GM18508 (cell line): ENCODE results near the gene ZNF48.

Experiments
- ATAC-seq: cut with Tn5 transposase; IDR thresholded peaks from one replicate; pipeline ENCODE4 v1.9.1; 2021; ENCODE audit warnings: moderate number of reproducible peaks; ENCODE audit not compliant: insufficient read depth, unreplicated experiment

The ZNF48 gene

DNA sequence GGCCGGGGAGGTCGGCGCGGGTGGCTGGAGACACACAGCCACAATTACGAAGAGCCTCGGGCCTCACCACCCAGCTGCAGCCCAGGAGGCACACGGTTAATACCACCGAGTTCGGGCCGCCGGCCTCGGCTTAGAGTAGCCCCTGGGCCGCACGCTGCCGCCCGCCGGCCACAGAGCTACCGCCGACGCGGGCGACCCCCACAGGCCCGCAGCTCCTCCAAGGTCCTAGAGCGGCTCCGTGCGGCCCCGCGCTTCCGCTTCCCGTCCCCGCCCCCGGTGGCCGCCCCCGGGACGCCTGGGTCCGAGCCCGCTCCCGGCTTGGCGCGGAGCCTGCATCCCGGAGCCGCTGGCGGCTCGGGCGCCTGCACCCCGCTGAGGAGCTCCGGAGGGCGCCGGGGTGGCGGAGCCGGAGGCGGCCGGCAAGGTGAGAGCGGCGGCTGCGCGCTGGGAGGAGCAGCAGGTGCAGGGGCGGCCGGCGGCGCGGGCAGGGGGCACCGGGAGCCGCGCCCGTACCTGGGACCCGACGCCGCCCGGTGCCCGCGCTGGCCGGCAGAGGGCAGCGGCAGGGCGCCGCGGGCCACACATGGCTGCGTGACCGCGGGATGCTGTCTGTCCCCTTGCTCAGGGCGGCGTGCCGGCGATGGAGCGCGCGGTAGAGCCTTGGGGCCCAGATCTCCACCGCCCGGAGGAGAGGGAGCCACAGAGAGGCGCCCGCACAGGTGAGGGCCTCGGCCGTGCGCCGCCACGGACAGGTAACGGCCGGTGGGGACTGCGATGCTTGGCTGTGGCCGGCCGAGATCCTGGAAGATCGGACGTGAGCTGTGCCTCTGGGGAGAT is at the start of gene ZNF48:
TSS of gene ZNF48 (plus strand) at position 266 of the 837 bp plus-strand sequence. CDS start at position 641, 375 bp downstream.
- no peak for ATAC-seq

DNA sequence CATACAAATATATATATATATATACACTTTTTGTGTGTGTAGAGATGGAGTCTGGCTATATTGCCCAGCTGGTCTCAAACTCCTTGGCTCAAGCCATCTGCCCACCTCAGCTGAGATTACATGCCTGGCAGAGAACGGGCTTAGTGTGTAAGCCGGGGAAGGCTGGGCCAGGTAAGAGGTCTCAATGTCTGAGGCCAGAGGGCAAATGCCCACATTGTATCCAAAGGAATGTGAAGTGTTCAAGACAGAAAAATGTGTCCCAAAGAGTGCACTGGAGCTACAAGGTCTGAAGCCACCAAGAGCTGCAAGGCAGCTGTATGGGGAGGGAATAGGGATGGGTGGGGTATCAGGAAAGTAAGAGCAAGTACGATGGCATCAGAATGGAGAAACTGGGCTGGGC is 48.9 kb upstream of the ZNF48 start:
- no peak for ATAC-seq

DNA sequence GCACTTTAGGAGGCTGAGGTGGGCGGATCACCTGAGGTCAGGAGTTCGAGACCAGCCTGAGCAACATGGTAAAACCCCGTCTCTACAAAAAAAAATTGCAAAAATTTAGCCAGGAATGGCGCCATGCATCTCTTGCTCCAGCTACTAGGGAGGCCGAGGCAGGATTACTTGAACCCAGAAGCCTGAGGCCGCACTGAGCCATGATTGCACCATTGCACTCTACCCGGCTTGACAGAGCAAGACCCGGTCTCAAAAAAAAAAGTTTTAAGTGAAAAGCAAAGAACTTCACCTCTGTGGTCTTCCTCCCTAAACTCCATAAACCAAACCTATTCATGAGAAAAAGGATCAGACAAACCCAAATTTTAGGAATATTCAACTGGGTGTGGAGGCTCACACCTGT is 47.1 kb upstream of the ZNF48 start:
- no peak for ATAC-seq

DNA sequence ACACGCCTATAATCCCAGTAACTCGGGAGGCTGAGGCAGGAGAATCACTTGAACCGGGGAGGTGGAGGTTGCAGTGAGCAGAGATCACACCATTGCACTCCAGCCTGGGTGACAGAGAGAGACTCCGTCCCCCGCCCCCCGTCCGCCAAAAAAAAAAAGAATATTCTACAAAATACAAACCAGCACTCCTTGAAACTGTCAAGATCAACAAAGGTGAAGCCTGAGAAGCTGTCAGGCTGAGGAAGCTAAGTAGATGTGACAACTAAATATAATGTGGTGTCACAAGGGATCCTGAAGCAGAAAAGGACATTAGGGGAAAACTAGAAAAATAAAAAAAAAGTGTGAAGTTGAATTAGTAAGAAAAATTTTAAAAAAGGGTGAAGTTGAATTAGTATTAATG is 46.3 kb upstream of the ZNF48 start:
- no peak for ATAC-seq

DNA sequence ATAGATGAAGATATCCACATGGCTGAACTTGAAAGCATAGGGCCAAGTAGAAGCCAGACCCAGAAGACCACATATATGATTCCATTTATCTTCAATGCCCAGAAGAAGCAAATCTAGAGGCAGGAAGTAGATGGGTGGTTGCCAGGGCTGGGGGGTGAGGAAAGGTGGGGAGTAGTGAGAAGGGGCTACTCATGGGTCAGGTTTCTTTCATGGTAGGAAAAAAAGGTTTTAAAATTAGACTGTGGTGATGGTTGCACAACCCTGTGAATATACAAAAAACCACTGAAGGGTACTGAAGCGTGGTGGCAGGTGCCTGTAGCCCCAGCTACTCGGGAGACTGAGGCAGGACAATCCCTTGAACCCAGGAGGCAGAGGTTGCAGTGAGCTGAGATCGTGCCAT is 45.5 kb upstream of the ZNF48 start:
- ATAC-seq = no peak

DNA sequence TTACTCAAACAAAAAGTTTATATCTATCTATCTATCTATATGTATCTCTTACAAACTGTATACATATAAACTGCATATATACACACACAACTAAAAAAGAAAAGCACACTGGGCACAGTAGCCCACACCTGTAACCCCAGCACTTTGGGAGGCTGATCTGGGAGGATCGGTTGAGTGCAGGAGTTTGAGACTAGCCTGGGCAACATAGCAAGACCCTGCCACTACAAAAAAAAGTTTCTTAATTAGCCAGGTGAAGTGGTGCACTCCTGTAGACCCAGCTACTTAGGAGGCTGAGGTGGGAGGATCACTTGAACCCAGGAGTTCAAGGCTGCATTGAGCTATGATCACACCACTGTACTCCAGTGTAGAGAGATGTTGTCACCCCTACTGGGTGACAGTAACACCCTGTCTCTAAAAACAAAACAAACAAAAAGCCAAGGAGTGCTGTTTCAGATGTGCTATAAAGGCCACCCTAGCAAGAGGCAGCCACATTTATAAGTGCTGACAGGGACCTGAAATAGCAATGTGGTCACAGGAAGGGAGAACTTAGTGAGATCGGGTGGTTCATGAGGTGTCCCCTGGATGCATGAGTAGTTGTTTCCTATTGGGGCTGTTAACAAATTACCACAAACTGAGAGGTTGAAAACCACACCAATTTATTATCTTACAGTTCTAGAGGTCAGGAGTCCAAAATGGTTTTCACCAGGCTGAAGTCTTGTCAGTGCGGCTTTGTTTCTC is 44.9 kb upstream of the ZNF48 start:
- ATAC-seq = peak; percentile 34

DNA sequence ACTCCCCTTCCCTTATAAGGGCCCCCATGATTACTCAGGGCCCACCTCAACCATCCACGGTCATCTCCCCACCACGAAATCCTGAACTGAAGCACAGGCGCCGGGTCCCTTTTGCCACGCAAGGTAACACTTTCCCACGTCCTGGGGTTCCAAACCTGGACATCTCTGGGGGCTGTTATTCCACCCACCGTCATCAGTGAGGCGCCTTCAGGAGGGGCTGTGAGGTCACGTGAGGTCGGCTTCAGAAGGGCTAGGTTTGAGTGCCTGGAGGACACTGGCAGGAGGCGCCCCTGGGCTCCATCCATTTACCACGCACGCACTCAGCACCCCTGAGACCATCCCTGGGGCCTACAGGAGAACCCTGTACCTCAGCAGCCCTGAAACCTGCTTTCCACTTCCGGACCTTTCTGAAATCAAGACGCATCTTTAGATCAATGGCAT is 44.2 kb upstream of the ZNF48 start:
- ATAC-seq = no peak

DNA sequence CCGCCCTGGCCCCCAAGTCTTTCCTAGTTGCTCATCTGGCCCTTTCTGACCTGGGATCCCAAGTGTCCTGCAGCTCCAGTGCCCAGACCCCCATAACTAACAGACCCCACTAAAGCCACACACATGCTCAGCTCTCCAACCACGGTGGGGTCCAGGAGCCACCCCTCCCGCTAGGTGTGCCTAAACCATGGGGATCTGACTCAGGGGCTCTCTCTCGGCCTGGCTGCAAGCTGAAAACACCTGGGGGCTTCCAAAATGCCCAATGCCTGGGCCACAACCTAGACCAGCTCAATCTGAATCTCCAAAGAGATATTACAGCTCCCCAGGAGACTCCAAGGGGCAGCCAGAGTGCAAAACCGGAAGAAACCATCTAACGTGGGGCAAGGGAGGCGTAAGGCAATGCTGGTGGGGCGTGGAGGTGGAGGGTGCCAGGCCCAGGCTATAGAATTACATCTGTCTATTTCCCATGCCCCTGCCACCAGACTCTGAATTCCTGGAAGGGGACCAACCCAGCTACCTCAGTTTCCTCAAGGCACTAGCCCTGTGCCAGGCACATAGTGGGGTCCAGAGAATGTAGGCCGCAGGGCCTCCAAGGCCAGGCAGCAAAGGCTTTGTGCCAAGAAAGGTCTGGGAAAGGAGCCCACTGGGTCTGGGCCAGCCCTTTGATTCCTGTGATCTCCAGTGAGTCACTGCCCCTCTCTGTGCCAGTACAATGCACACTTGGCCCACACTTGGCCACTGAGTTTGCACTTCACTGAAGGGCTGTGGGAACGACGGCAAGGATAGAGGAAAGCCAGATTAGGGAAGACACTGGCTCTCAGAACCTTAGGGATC is 43.4 kb upstream of the ZNF48 start:
- no peak for ATAC-seq

DNA sequence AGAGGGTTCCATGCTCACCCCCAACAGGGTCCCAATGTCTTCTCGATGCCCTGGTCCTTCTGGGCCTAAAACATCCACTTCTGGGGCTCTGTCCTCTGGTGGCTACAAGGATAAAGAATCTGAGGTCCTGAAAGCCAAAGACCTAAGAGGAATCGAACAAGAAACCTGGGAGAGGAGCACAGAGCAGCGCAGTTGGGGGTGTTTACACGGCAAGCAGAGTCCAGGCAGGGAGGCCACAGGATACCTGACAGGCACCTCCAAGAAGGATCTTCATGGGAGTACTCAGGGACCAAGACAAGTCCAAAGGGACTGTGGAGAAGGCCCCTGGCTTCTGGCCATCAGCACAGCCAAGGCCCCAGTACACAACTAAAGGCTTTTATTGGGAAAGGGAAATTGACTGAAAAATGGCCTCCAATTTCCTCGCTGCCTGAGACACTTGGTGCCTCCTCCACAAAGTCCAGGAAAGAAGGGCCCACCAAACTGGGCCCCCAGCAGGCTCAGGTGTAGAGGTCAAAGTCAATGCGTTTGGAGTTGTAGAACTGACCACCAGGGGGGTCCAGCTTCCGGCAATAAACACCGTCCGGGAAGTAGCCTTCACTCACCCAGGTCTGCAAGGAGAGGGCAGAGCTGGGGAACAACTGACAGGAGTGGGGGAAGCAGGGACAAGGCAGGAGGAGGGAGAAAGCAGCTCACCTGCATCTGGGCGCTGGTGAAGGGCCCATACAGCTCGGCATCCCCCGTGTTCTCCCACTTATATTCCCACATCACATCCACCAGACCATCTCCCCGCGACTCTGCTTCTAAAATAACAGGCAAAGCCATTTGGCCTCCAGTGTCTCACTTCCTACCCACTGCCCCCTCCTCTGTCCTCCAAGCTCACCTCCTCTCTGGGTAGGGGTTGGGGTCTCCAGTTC is 42.5 kb upstream of the ZNF48 start:
- ATAC-seq = no peak

DNA sequence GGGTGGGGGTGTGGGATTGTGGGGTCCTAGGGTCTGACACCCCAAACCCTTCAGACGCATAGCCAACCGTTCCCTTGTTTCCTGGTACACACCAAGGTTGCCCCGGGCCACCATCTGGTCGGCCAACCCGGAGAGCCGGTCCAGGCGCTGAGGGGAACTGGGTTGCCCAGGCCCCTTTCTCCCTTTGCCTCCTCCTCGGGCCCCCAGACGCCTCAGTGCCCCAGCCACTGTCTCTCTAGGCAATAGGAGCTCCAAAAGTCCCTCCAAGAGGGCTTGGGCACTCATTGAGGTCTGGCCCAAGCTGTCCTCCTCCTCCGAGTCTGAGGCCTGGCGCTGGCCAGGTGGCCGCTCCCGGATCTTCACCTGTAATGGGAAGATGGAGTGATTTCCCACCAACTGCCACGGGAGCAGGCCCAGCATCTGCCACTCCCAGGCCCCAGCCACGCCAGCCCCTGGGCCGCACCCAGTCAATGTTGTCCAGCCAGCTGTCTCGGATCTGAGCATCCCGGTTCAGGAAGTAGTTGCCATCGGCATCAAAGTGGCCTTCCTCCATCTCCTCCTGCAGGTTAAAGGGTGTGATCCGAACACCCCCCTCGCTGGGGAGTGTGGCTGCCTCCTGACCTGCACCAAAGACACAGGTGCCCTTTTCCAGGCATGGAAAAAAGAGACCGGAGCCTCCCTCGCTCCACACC is 41.6 kb upstream of the ZNF48 start:
- no peak for ATAC-seq

DNA sequence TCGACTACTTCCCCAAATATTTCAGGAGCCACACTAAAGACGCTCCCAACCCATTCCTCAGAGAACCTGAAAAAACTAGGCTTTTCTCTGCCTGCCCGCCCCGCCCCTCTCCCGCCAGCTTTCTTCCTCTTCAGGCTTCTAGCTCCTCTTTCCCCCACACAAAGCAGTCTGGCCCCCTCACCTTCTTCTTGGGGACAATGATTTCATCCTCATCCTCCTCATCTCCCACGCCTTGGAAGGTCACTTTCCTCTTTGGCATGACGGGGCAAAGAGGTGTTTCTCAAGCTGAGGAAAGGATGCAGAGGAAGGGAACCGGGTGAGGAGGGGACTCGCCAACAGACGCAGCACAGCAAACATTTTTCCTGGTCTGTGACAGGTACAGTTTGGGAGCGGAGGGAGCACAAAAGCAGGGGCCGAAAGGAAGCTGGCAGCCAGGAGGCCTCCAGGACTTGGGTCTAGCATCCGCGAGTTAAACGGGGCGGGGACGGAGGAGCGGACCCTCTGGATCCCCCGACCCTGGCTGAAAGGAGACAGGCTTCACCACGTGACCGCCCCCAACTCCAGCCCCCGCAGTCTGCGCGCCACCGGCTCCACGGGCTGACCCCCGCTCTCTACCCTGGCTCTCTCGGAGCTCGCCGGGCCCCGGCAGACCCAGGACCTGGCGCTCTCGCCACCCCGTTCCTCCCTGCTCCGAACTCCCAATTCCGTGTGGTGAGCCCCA is 40.6 kb upstream of the ZNF48 start:
- ATAC-seq = no peak

DNA sequence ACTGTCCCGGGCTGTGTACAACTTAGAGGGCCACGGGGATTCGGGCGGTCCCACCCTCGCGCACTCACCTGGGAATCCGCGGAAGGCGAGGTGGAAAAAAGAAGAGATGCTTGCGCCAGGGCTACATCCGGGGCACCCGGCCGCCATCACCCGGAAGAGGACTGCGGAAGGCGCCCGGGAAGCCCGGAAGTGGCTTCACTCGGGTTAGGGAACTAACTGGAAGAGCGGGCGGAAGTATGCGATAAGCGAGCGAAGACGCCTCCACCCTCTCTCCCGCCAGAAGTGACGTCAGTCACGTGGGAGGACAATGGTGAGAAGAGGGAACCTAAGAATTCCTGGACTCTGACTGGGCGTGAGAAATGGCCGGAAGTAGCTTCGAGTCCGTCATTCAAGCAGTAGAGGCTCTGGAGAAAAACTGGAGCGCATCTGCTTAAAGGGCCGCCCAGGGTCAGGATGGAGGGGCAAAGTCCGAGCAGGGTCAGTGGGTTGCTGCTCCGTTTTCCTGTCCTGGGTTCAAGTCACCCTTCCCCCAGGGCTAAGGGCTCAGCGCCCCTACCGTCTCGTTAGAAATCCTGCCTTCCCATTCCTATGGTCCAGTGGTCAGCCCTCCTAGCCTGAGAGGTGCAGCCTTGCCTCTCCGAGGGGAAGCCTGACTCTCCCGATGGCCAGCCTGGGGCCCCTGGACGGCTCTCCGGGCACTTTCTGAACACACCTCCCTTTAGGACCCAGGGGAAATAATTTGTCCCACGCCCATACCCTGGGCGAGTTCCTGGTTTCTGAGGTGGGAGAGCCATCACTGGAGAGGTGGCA is 39.9 kb upstream of the ZNF48 start, which contains the start of gene CD2BP2:
TSS of gene CD2BP2 (minus strand) at position 165 of the 810 bp plus-strand sequence. CDS start 627 bp downstream, outside the sequence.
- ATAC-seq = no peak

DNA sequence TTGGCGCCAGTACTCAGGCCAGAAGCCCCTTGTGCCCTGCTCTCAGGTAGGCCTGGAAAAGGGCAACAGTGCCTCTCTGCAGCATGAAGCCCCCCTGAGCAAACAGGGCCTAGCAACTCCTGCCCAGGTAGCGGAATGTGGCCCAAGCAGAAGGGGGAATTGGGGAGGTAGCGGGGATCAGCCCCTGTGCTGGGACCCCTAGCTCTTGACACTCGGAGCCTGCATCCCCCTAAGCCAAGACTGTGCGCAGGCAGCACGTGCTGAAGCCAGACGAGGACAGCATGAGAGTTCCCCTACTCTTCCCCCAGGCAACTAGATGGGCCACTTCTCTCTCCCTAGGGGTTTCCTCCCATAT is 39.3 kb upstream of the ZNF48 start:
- no peak for ATAC-seq

DNA sequence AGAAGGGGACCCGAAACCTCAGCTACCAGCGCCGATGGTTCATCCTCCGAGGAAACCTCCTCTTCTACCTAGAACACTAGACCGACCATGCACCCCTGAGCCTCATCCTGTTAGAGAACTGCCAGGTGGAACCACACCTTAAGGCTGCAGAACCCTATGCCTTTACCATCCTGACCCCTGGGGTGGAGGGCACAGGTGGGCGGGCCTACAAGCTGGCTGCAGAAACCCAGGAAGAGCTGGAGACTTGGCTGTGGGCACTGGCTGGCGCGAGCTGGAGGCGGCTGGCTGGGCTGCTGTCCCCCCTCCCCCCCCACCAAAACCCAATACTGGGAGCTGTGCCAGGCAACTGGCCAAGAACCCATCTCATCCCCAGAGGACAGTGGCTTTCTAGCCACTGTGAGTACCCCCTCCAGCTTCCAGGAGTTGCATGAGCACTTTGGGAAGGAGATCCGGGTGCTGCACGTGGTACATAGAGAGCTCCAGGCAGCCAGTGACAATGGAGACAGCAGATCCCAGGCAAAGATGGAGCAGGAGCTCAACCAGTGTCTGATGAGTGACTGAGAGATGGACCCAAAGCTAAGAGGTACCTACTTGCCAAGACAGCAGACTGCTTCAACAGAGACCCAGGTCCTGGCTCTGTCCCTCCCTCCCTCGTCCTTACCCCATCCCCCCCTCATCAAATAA is 38.7 kb upstream of the ZNF48 start:
- ATAC-seq = no peak

DNA sequence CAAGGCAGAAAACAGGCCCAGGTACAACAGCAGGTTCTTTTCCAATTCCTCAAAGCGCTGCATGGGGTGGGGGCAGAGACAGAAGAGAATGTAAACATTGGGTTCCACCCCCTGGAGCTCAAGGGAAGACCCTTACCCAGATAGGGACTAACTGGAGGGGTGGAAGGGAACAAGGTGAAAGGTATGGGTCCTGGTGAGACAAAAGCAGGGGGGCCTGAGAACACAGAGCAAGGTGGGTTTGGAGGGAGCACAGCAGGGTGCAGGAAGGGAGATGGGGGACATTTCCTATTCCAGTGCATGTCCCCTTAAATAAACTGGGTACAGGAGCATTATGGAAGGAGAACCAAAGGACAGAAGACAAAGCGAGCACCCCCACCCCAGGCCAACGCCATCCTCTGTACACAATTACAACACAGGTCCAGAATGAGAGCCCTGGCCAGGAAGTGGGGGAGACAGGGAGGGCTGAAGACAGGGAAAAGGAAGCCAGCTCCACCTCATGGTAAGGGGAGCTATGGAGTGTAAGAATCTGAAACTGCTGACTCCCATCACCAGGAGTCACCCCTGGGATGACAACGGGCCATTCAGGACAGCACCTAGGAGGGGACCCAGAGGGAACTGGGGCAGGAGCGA is 38.0 kb upstream of the ZNF48 start:
- no peak for ATAC-seq

DNA sequence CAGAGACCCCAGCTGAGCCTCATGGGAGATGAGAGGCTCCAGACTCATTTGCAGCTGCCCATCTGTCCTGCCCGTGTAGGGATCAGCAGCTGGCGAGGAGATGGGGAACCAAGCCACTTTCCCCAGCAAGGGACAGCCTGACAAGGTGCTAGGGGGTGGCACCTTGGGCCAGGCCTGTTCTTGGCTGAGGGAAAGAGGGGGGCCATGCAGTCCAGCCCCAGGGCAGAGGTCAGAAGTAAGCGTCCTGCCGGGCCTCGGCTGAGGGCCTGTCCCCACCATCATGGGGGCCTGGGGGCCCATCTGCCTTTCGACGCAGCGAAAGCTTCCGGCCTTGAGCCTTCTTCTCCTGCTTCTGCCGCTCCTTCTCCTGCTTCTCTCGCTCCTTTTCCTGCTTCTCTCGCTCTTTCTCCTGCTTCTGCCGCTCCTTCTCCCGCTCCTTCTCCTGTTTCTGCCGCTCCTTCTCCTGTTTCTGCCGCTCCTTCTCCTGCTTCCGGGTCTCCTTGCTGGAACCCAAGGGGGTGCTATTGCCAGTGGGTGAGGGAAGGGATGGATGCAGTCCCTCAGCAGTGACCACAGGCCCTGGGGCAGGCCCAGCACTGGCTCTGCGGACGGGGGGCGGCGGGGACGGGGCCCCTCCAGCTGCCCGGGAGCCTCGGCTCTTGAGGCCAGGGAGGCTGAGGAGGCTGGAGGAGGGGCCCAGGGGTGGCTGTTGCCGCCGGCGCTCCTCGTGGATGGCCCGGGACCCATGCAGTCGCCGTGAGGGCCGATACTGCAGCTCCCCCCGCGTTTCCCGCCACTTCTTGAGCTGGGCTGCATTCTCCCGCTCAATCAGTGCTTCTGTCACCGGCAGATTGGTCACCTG is 37.3 kb upstream of the ZNF48 start:
- ATAC-seq = no peak
